ENCODE results near the gene MGAT3.

The MGAT3 gene

GRCh38 chr22:39452740-39453040 lies 4.1 kb upstream of the MGAT3 start:
- no peak for DNase-seq

- DNase-seq: no peak
Measured at GRCh38 chr22:39453765-39454378, 2.9 kb upstream of the MGAT3 start.

GRCh38 chr22:39454385-39454871 lies 2.4 kb upstream of the MGAT3 start:
- DNase-seq: no peak

GRCh38 chr22:39457198-39457555 lies 365 bp downstream of the MGAT3 start:
- DNase-seq: no peak

GRCh38 chr22:39457556-39458443 lies 988 bp downstream of the MGAT3 start:
- DNase-seq: no peak

- no peak for DNase-seq
Measured at GRCh38 chr22:39458444-39459083, 1.8 kb downstream of the MGAT3 start.

- no peak for DNase-seq
Measured at GRCh38 chr22:39459681-39460080, 2.9 kb downstream of the MGAT3 start.

GRCh38 chr22:39462443-39463221 lies 5.8 kb downstream of the MGAT3 start:
- DNase-seq: no peak

GRCh38 chr22:39463277-39463676 lies 6.5 kb downstream of the MGAT3 start:
- no peak for DNase-seq

GRCh38 chr22:39463931-39464390 lies 7.1 kb downstream of the MGAT3 start:
- DNase-seq: no peak

GRCh38 chr22:39466228-39467006 lies 9.6 kb downstream of the MGAT3 start:
- DNase-seq: no peak

- DNase-seq: no peak
Measured at GRCh38 chr22:39467390-39467895, 10.6 kb downstream of the MGAT3 start.

GRCh38 chr22:39468487-39469325 lies 11.9 kb downstream of the MGAT3 start:
- DNase-seq: no peak

- DNase-seq: no peak
Measured at GRCh38 chr22:39469326-39469680, 12.5 kb downstream of the MGAT3 start.

- DNase-seq: no peak
Measured at GRCh38 chr22:39469681-39470450, 13.1 kb downstream of the MGAT3 start.

GRCh38 chr22:39470451-39471291 lies 13.9 kb downstream of the MGAT3 start:
- DNase-seq: no peak

GRCh38 chr22:39471381-39472141 lies 14.7 kb downstream of the MGAT3 start:
- no peak for DNase-seq

Data from CD4-positive, alpha-beta T cell treated with Interleukin-4 for 1 hour (primary cell).